Stimulated activated CD8-positive, alpha-beta memory T cell treated with anti-CD3 and anti-CD28 coated beads, Interleukin-4, amount 100 ng/mL, for 48 hours (primary cell): ENCODE measurements around the gene RAD51B.
"Not testable (repeated sequence)": the region's sequence is repeated elsewhere in the genome, so short reads cannot be mapped to it uniquely, and the experiment has no call there.

Source experiments
- DNase-seq: peaks from one replicate; pipeline ENCODE4 v3.0.0-alpha.2; 2020

RAD51B gene

GRCh38 chr14:68689511-68689910 is 869.9 kb downstream of the RAD51B start:
- DNase-seq = no peak

- DNase-seq = no peak
These were observed 870.7 kb downstream of the RAD51B start for GRCh38 chr14:68690089-68690958.

GRCh38 chr14:68691031-68691791 is 871.6 kb downstream of the RAD51B start:
- no peak for DNase-seq

- DNase-seq = no peak
These were observed 872.2 kb downstream of the RAD51B start for GRCh38 chr14:68691792-68692118.

- no peak for DNase-seq
These were observed 872.6 kb downstream of the RAD51B start for GRCh38 chr14:68692216-68692615.

- DNase-seq = no peak
These were observed 873.6 kb downstream of the RAD51B start for GRCh38 chr14:68692916-68693771.

GRCh38 chr14:68693926-68694325 is 874.3 kb downstream of the RAD51B start:
- DNase-seq = no peak

- DNase-seq = no peak
These were observed 875.1 kb downstream of the RAD51B start for GRCh38 chr14:68694516-68695235.

GRCh38 chr14:68695326-68695768 is 875.8 kb downstream of the RAD51B start:
- peak; percentile 62 for DNase-seq

- DNase-seq = no peak
These were observed 876.3 kb downstream of the RAD51B start for GRCh38 chr14:68695856-68696255.

- DNase-seq = peak; percentile 21
These were observed 876.7 kb downstream of the RAD51B start for GRCh38 chr14:68696266-68696665.

GRCh38 chr14:68696721-68697495 is 877.3 kb downstream of the RAD51B start:
- DNase-seq = peak; percentile 14

GRCh38 chr14:68698773-68699172 is 879.2 kb downstream of the RAD51B start:
- DNase-seq = not testable (repeated sequence)

GRCh38 chr14:68701001-68701741 is 881.6 kb downstream of the RAD51B start:
- no peak for DNase-seq

GRCh38 chr14:68702135-68702534 is 882.6 kb downstream of the RAD51B start:
- DNase-seq = no peak

- no peak for DNase-seq
These were observed 883.0 kb downstream of the RAD51B start for GRCh38 chr14:68702578-68702977.

GRCh38 chr14:68703093-68703492 is 883.5 kb downstream of the RAD51B start:
- peak; percentile 50 for DNase-seq

GRCh38 chr14:68704736-68705720 is 885.4 kb downstream of the RAD51B start:
- DNase-seq = no peak

GRCh38 chr14:68705741-68706283 is 886.2 kb downstream of the RAD51B start:
- no peak for DNase-seq
